KMS-11 (cell line): ENCODE measurements around the gene SUMF2.
"Not testable (repeated sequence)": the region's sequence is repeated elsewhere in the genome, so short reads cannot be mapped to it uniquely, and the experiment has no call there.

ENCODE experiments used
- H2AFZ ChIP-seq: fragments of 200-600 bp; sonication (generic); 2 replicates; pipeline ENCODE4 v1.6.1; 2016; ENCODE audit warnings: antibody characterized with exemption, mixed run types, low read depth
- H3K27ac ChIP-seq: fragments of 200-600 bp; sonication (generic); 2 replicates; pipeline ENCODE4 v1.6.1; 2016; ENCODE audit warnings: mild to moderate bottlenecking, mixed run types
- H3K27me3 ChIP-seq: fragments of 200-600 bp; sonication (generic); 2 replicates; pipeline ENCODE4 v1.6.1; 2017; ENCODE audit warnings: mild to moderate bottlenecking, low read depth, mixed run types, moderate library complexity; ENCODE audit not compliant: insufficient read depth
- H3K36me3 ChIP-seq: fragments of 200-600 bp; sonication (generic); 2 replicates; pipeline ENCODE4 v1.6.1; 2017; ENCODE audit warnings: mild to moderate bottlenecking, mixed run types; ENCODE audit not compliant: insufficient read depth
- H3K4me1 ChIP-seq: fragments of 200-600 bp; sonication (generic); 2 replicates; pipeline ENCODE4 v1.6.1; 2016; ENCODE audit warnings: mild to moderate bottlenecking, low read depth, mixed run types; ENCODE audit not compliant: poor library complexity, severe bottlenecking
- H3K4me2 ChIP-seq: fragments of 200-600 bp; sonication (generic); 2 replicates; pipeline ENCODE4 v1.7.0; 2016; ENCODE audit warnings: mild to moderate bottlenecking, mixed run types
- H3K4me3 ChIP-seq: fragments of 200-600 bp; sonication (generic); IDR thresholded peaks from 2 replicates; pipeline ENCODE4 v1.6.1; 2017; ENCODE audit warnings: low read depth, low read length, mixed read lengths; ENCODE audit not compliant: insufficient read depth
- H3K79me2 ChIP-seq: fragments of 200-600 bp; sonication (generic); 2 replicates; pipeline ENCODE4 v1.6.1; 2016; ENCODE audit warnings: low read depth, mixed run types; ENCODE audit not compliant: insufficient read depth
- H3K9ac ChIP-seq: fragments of 200-600 bp; sonication (generic); 2 replicates; pipeline ENCODE4 v1.6.1; 2016; ENCODE audit warnings: mild to moderate bottlenecking, mixed run types
- H4K20me1 ChIP-seq: fragments of 200-600 bp; sonication (generic); 2 replicates; pipeline ENCODE4 v1.6.1; 2016; ENCODE audit warnings: mild to moderate bottlenecking, mixed run types; ENCODE audit not compliant: insufficient read depth
- CTCF ChIP-seq: fragments of 200-600 bp; sonication (generic); conservative IDR thresholded peaks from 2 replicates; pipeline ENCODE4 v1.6.1; 2017; ENCODE audit warnings: low read depth, mild to moderate bottlenecking, antibody characterized with exemption, low read length, moderate library complexity, mixed read lengths

Gene SUMF2

GRCh38 chr7:56092789-56093531 is 28.9 kb downstream of the SUMF2 start, which contains the start of gene PHKG1:
Gene PHKG1, minus strand, starts transcription at chr7:56092952. Its CDS starts 4,011 bp downstream, at chr7:56088941.
- H3K27me3 ChIP-seq = no peaks in the 10 kb centered on the region
- H3K9ac ChIP-seq = no peak within 1 kb of the TSS
- no peak within 1 kb of the TSS for H3K4me3 ChIP-seq
- peaks cover 21% of the 10 kb centered on the region for H3K4me1 ChIP-seq
- H3K79me2 ChIP-seq = no peaks in the 10 kb centered on the region
- H3K36me3 ChIP-seq = no peaks in the 10 kb centered on the region
- H2AFZ ChIP-seq = no peak within 1 kb of the TSS
- no peak within 1 kb of the TSS for H3K4me2 ChIP-seq
- H3K27ac ChIP-seq = no peak within 1 kb of the TSS
- no peaks in the 10 kb centered on the region for H4K20me1 ChIP-seq
- no peak for TF ChIP-seq CTCF

GRCh38 chr7:56097700-56098099 is 33.6 kb downstream of the SUMF2 start:
- Histone ChIP-seq H4K20me1 (no peaks in the 10 kb centered on the region), H3K4me1 (peaks cover 68% of the 10 kb centered on the region), H3K27ac (peak overlapping the region; percentile 58), H3K27me3 (no peaks in the 10 kb centered on the region), H2AFZ (no peak overlapping the region), H3K4me2 (peak overlapping the region; percentile 44; the same call in 1 of the 2 replicates), H3K4me3 (no peak overlapping the region), H3K79me2 (no peaks in the 10 kb centered on the region), H3K36me3 (peaks cover 10% of the 10 kb centered on the region; the same call in 1 of the 2 replicates), H3K9ac (no peak overlapping the region)
- TF ChIP-seq CTCF = no peak

GRCh38 chr7:56098187-56099008 is 34.3 kb downstream of the SUMF2 start:
- not testable (repeated sequence) for H4K20me1 ChIP-seq, H3K9ac ChIP-seq, H3K4me3 ChIP-seq, H3K79me2 ChIP-seq, H3K27me3 ChIP-seq, H2AFZ ChIP-seq
- Histone ChIP-seq H3K27ac (peak overlapping the region; percentile 58), H3K4me2 (peak overlapping the region; percentile 44; the same call in 1 of the 2 replicates), H3K4me1 (peaks cover 75% of the 10 kb centered on the region), H3K36me3 (peaks cover 14% of the 10 kb centered on the region; the same call in 1 of the 2 replicates)

GRCh38 chr7:56099653-56100052 is 35.6 kb downstream of the SUMF2 start:
- H2AFZ ChIP-seq = no peak overlapping the region
- H3K9ac ChIP-seq = no peak overlapping the region
- no peak for TF ChIP-seq CTCF
- H3K4me1 ChIP-seq = peaks cover 84% of the 10 kb centered on the region
- H3K36me3 ChIP-seq = peaks cover 22% of the 10 kb centered on the region; the same call in 1 of the 2 replicates
- peaks cover 13% of the 10 kb centered on the region for H3K79me2 ChIP-seq
- H3K27me3 ChIP-seq = no peaks in the 10 kb centered on the region
- no peak overlapping the region for H3K4me3 ChIP-seq
- H3K27ac ChIP-seq = peak overlapping the region; percentile 58; the same call in 1 of the 2 replicates
- H4K20me1 ChIP-seq = no peaks in the 10 kb centered on the region
- H3K4me2 ChIP-seq = no peak overlapping the region

GRCh38 chr7:56104138-56104537 is 40.1 kb downstream of the SUMF2 start:
- H3K4me1 ChIP-seq = peaks cover 64% of the 10 kb centered on the region
- not testable (repeated sequence) for H3K27me3 ChIP-seq, H3K4me3 ChIP-seq, H3K9ac ChIP-seq, H3K27ac ChIP-seq, H3K4me2 ChIP-seq, H4K20me1 ChIP-seq, H2AFZ ChIP-seq
- peaks cover 28% of the 10 kb centered on the region; the same call in 1 of the 2 replicates for H3K36me3 ChIP-seq
- H3K79me2 ChIP-seq = peaks cover 29% of the 10 kb centered on the region
